Measurements from ENCODE around the gene USP33.
"Not testable (repeated sequence)": the region's sequence is repeated elsewhere in the genome, so short reads cannot be mapped to it uniquely, and the experiment has no call there.

The USP33 gene

GRCh38 chr1:77759071-77760028 lies at the start of gene USP33:
Gene USP33, minus strand, starts transcription at chr1:77759852. Its CDS starts 18,155 bp downstream, at chr1:77741697.
- peak within 1 kb of the TSS; percentile 90 for H3K4me3 ChIP-seq (ENCODE audit: low read length)
- no peak for DNase-seq (ENCODE audit: low read depth)
- no peak for TF ChIP-seq CTCF (conservative IDR thresholded peaks at IDR 0.05; ENCODE audit: low read depth, low read length)

- DNase-seq (ENCODE audit: low read depth): no peak
- TF ChIP-seq CTCF (conservative IDR thresholded peaks at IDR 0.05; ENCODE audit: low read depth, low read length): no peak
Observed at GRCh38 chr1:77803371-77803770, 43.7 kb upstream of the USP33 start.

GRCh38 chr1:77802026-77802425 lies 42.4 kb upstream of the USP33 start:
- no peak overlapping the region for H3K4me3 ChIP-seq (ENCODE audit: low read length)
- TF ChIP-seq CTCF (conservative IDR thresholded peaks at IDR 0.05; ENCODE audit: low read depth, low read length): no peak
- no peak for DNase-seq (ENCODE audit: low read depth)

More at GRCh38 chr1:77803371-77803770, 43.7 kb upstream of the USP33 start:
- H3K4me3 ChIP-seq (ENCODE audit: low read length): no peak overlapping the region

GRCh38 chr1:77797991-77798390 lies 38.3 kb upstream of the USP33 start:
- H3K4me3 ChIP-seq (ENCODE audit: low read length): no peak overlapping the region
- TF ChIP-seq CTCF (conservative IDR thresholded peaks at IDR 0.05; ENCODE audit: low read depth, low read length): no peak

GRCh38 chr1:77796695-77797405 lies 37.2 kb upstream of the USP33 start:
- TF ChIP-seq CTCF (conservative IDR thresholded peaks at IDR 0.05; ENCODE audit: low read depth, low read length): no peak
- no peak overlapping the region for H3K4me3 ChIP-seq (ENCODE audit: low read length)
- DNase-seq (ENCODE audit: low read depth): no peak

More at GRCh38 chr1:77797991-77798390, 38.3 kb upstream of the USP33 start:
- DNase-seq (ENCODE audit: low read depth): no peak

GRCh38 chr1:77794550-77794949 lies 34.9 kb upstream of the USP33 start:
- TF ChIP-seq CTCF (conservative IDR thresholded peaks at IDR 0.05; ENCODE audit: low read depth, low read length): no peak
- no peak overlapping the region for H3K4me3 ChIP-seq (ENCODE audit: low read length)
- DNase-seq (ENCODE audit: low read depth): no peak

- DNase-seq (ENCODE audit: low read depth); H3K4me3 ChIP-seq (ENCODE audit: low read length): not testable (repeated sequence)
Observed at GRCh38 chr1:77786093-77786741, 26.6 kb upstream of the USP33 start.

Data from retinal pigment epithelial cell (primary cell).